Stimulated activated CD8-positive, alpha-beta memory T cell treated with anti-CD3 and anti-CD28 coated beads, Interleukin-2, amount 100 ng/mL, for 1 hour (primary cell): ENCODE results near the gene CYBB.
A peak's percentile ranks its signal among the peaks of the same experiment; 100 is the strongest.

Experiments used
- DNase-seq, 2 donors: peaks; one replicate each; pipeline ENCODE4 v3.0.0-alpha.2; 2020; ENCODE audit warnings: low read depth in 2 of 2

The CYBB gene

GRCh38 chrX:37844622-37845021 lies 64.8 kb downstream of the CYBB start:
- no peak for DNase-seq

- no peak for DNase-seq
Measured at GRCh38 chrX:37846141-37846540, 66.3 kb downstream of the CYBB start.

GRCh38 chrX:37846558-37846933 lies 66.7 kb downstream of the CYBB start:
- DNase-seq, result no peak

GRCh38 chrX:37846934-37847732 lies 67.3 kb downstream of the CYBB start, which contains the start of gene DYNLT3:
TSS of gene DYNLT3 (minus strand) at chrX:37847571. CDS start at chrX:37847510, 61 bp downstream.
- peak; percentile 44 to 62 for DNase-seq

GRCh38 chrX:37847733-37848197 lies 67.9 kb downstream of the CYBB start:
- DNase-seq, result no peak

GRCh38 chrX:37854148-37854547 lies 74.3 kb downstream of the CYBB start:
- DNase-seq, result no peak

- DNase-seq, result no peak
Measured at GRCh38 chrX:37854748-37855147, 74.9 kb downstream of the CYBB start.

- no peak for DNase-seq
Measured at GRCh38 chrX:37860721-37861120, 80.9 kb downstream of the CYBB start.

GRCh38 chrX:37862851-37863250 lies 83.0 kb downstream of the CYBB start:
- no peak for DNase-seq
